ENCODE data around the gene ADAMTSL3. TPM values are rescaled to one million over a fixed set of nuclear protein-coding genes. Genes with fewer than 3 reads are reported as not detected.

The ADAMTSL3 gene
- total RNA-seq, 1 experiment from 2014 or later = 2.6 TPM

GRCh38 chr15:83873966-83874365, 220.0 kb downstream of the ADAMTSL3 start:
- no peaks in the 10 kb centered on the region for H3K27me3 ChIP-seq (replicated peaks)
- no peaks in the 10 kb centered on the region for H3K36me3 ChIP-seq
- no peak overlapping the region for H3K27ac ChIP-seq
- 0 out of 2 replicates have a peak, but pooled peaks cover 3% of the 10 kb centered on the region for H3K4me1 ChIP-seq (replicated peaks)
- H3K4me3 ChIP-seq = no peak overlapping the region
- no peaks in the 10 kb centered on the region for H3K9me3 ChIP-seq (replicated peaks)
- DNase-seq (ENCODE audit: low read depth in 1 of 2, low spot score in 2 of 2) = no peak

- Histone ChIP-seq H3K4me1 (replicated peaks) (no peaks in the 10 kb centered on the region), H3K4me3 (no peak overlapping the region), H3K27ac (no peak overlapping the region), H3K36me3 (no peaks in the 10 kb centered on the region), H3K9me3 (replicated peaks) (no peaks in the 10 kb centered on the region), H3K27me3 (replicated peaks) (no peaks in the 10 kb centered on the region)
- DNase-seq (ENCODE audit: low read depth in 1 of 2, low spot score in 2 of 2) = no peak
Measured at GRCh38 chr15:83880529-83880928, 226.6 kb downstream of the ADAMTSL3 start.

GRCh38 chr15:83881156-83881555, 227.2 kb downstream of the ADAMTSL3 start:
- H3K36me3 ChIP-seq = no peaks in the 10 kb centered on the region
- DNase-seq (ENCODE audit: low read depth in 1 of 2, low spot score in 2 of 2) = no peak
- no peak overlapping the region for H3K4me3 ChIP-seq
- H3K27ac ChIP-seq = no peak overlapping the region
- no peaks in the 10 kb centered on the region for H3K27me3 ChIP-seq (replicated peaks)
- no peaks in the 10 kb centered on the region for H3K4me1 ChIP-seq (replicated peaks)
- H3K9me3 ChIP-seq (replicated peaks) = no peaks in the 10 kb centered on the region

- no peak overlapping the region for H3K27ac ChIP-seq
- no peaks in the 10 kb centered on the region for H3K9me3 ChIP-seq (replicated peaks)
- DNase-seq (ENCODE audit: low read depth in 1 of 2, low spot score in 2 of 2) = no peak
- H3K27me3 ChIP-seq (replicated peaks) = no peaks in the 10 kb centered on the region
- H3K36me3 ChIP-seq = no peaks in the 10 kb centered on the region
- no peaks in the 10 kb centered on the region for H3K4me1 ChIP-seq (replicated peaks)
- no peak overlapping the region for H3K4me3 ChIP-seq
Measured at GRCh38 chr15:83886321-83886720, 232.4 kb downstream of the ADAMTSL3 start.

- H3K27me3 ChIP-seq (replicated peaks) = no peaks in the 10 kb centered on the region
- no peaks in the 10 kb centered on the region for H3K36me3 ChIP-seq
- no peak for DNase-seq (ENCODE audit: low read depth in 1 of 2, low spot score in 2 of 2)
- no peak overlapping the region for H3K27ac ChIP-seq
- H3K9me3 ChIP-seq (replicated peaks) = no peaks in the 10 kb centered on the region
- H3K4me1 ChIP-seq (replicated peaks) = no peaks in the 10 kb centered on the region
- H3K4me3 ChIP-seq = no peak overlapping the region
Measured at GRCh38 chr15:83887404-83887803, 233.5 kb downstream of the ADAMTSL3 start.

- DNase-seq (ENCODE audit: low read depth in 1 of 2, low spot score in 2 of 2) = no peak
- H3K27ac ChIP-seq = no peak overlapping the region
- H3K4me3 ChIP-seq = no peak overlapping the region
- no peaks in the 10 kb centered on the region for H3K36me3 ChIP-seq
- no peaks in the 10 kb centered on the region for H3K27me3 ChIP-seq (replicated peaks)
- H3K4me1 ChIP-seq (replicated peaks) = no peaks in the 10 kb centered on the region
- no peaks in the 10 kb centered on the region for H3K9me3 ChIP-seq (replicated peaks)
Measured at GRCh38 chr15:83887961-83888360, 234.0 kb downstream of the ADAMTSL3 start.

- no peak overlapping the region for H3K4me3 ChIP-seq
- H3K9me3 ChIP-seq (replicated peaks) = no peaks in the 10 kb centered on the region
- no peaks in the 10 kb centered on the region for H3K36me3 ChIP-seq
- DNase-seq (ENCODE audit: low read depth in 1 of 2, low spot score in 2 of 2) = no peak
- no peaks in the 10 kb centered on the region for H3K4me1 ChIP-seq (replicated peaks)
- no peak overlapping the region for H3K27ac ChIP-seq
- no peaks in the 10 kb centered on the region for H3K27me3 ChIP-seq (replicated peaks)
Measured at GRCh38 chr15:83889995-83890394, 236.1 kb downstream of the ADAMTSL3 start.

GRCh38 chr15:83890587-83890986, 236.7 kb downstream of the ADAMTSL3 start:
- H3K27me3 ChIP-seq (replicated peaks) = no peaks in the 10 kb centered on the region
- no peaks in the 10 kb centered on the region for H3K36me3 ChIP-seq

GRCh38 chr15:83892498-83892897, 238.6 kb downstream of the ADAMTSL3 start:
- Histone ChIP-seq H3K9me3 (replicated peaks) (no peaks in the 10 kb centered on the region), H3K4me3 (no peak overlapping the region)

More at GRCh38 chr15:83890587-83890986, 236.7 kb downstream of the ADAMTSL3 start:
- no peak for DNase-seq (ENCODE audit: low read depth in 1 of 2, low spot score in 2 of 2)
- no peak overlapping the region for H3K27ac ChIP-seq
- H3K4me1 ChIP-seq (replicated peaks) = no peaks in the 10 kb centered on the region
- H3K4me3 ChIP-seq = no peak overlapping the region
- H3K9me3 ChIP-seq (replicated peaks) = no peaks in the 10 kb centered on the region

GRCh38 chr15:83893308-83893707, 239.4 kb downstream of the ADAMTSL3 start:
- Histone ChIP-seq H3K36me3 (no peaks in the 10 kb centered on the region), H3K27me3 (replicated peaks) (no peaks in the 10 kb centered on the region)

More at GRCh38 chr15:83892498-83892897, 238.6 kb downstream of the ADAMTSL3 start:
- DNase-seq (ENCODE audit: low read depth in 1 of 2, low spot score in 2 of 2) = no peak
- H3K4me1 ChIP-seq (replicated peaks) = no peaks in the 10 kb centered on the region
- no peak overlapping the region for H3K27ac ChIP-seq
- H3K27me3 ChIP-seq (replicated peaks) = no peaks in the 10 kb centered on the region
- H3K36me3 ChIP-seq = no peaks in the 10 kb centered on the region

GRCh38 chr15:83897037-83897436, 243.1 kb downstream of the ADAMTSL3 start:
- Histone ChIP-seq H3K4me1 (replicated peaks) (no peaks in the 10 kb centered on the region), H3K9me3 (replicated peaks) (no peaks in the 10 kb centered on the region), H3K4me3 (no peak overlapping the region), H3K27ac (no peak overlapping the region), H3K27me3 (replicated peaks) (no peaks in the 10 kb centered on the region), H3K36me3 (no peaks in the 10 kb centered on the region)
- DNase-seq (ENCODE audit: low read depth in 1 of 2, low spot score in 2 of 2) = no peak

More at GRCh38 chr15:83893308-83893707, 239.4 kb downstream of the ADAMTSL3 start:
- DNase-seq (ENCODE audit: low read depth in 1 of 2, low spot score in 2 of 2) = no peak
- Histone ChIP-seq H3K9me3 (replicated peaks) (no peaks in the 10 kb centered on the region), H3K4me3 (no peak overlapping the region), H3K27ac (no peak overlapping the region), H3K4me1 (replicated peaks) (no peaks in the 10 kb centered on the region)

- Histone ChIP-seq H3K9me3 (replicated peaks) (no peaks in the 10 kb centered on the region), H3K4me1 (replicated peaks) (no peaks in the 10 kb centered on the region), H3K27me3 (replicated peaks) (no peaks in the 10 kb centered on the region), H3K27ac (no peak overlapping the region), H3K4me3 (no peak overlapping the region), H3K36me3 (no peaks in the 10 kb centered on the region)
- no peak for DNase-seq (ENCODE audit: low read depth in 1 of 2, low spot score in 2 of 2)
Measured at GRCh38 chr15:83898361-83898760, 244.4 kb downstream of the ADAMTSL3 start.

- Histone ChIP-seq H3K4me3 (no peak overlapping the region), H3K9me3 (replicated peaks) (no peaks in the 10 kb centered on the region), H3K36me3 (no peaks in the 10 kb centered on the region), H3K27ac (no peak overlapping the region), H3K4me1 (replicated peaks) (no peaks in the 10 kb centered on the region), H3K27me3 (replicated peaks) (no peaks in the 10 kb centered on the region)
- DNase-seq (ENCODE audit: low read depth in 1 of 2, low spot score in 2 of 2) = no peak
Measured at GRCh38 chr15:83899670-83900069, 245.7 kb downstream of the ADAMTSL3 start.

GRCh38 chr15:83904107-83905040, 250.5 kb downstream of the ADAMTSL3 start:
- Histone ChIP-seq H3K27me3 (replicated peaks) (no peaks in the 10 kb centered on the region), H3K4me3 (no peak overlapping the region), H3K27ac (no peak overlapping the region), H3K4me1 (replicated peaks) (no peaks in the 10 kb centered on the region), H3K36me3 (no peaks in the 10 kb centered on the region), H3K9me3 (replicated peaks) (no peaks in the 10 kb centered on the region; the same call in 1 of the 2 replicates)
- DNase-seq (ENCODE audit: low read depth in 1 of 2, low spot score in 2 of 2) = peak in 1 of 2 experiments; percentile 17

Measured in SJSA1 (cell line).